GM13977 (cell line): Measurements from ENCODE around the gene PANX2.

Source experiments
- DNase-seq: peaks from one replicate; pipeline ENCODE4 v3.0.0; 2012; ENCODE audit warnings: low spot score
- in situ Hi-C: fragments of 300-500 bp; cut with MboI; formaldehyde crosslinking; loops from one replicate; pipeline ENCODE4 v1.12.0; 2022; ENCODE audit warnings: low sequenced_read_pairs, low pct_unique_long_range_greater_than_20kb, mixed read lengths, inconsistent platforms; ENCODE audit not compliant: unreplicated experiment
- TF ChIP-seq, protein P1 (sequence below): IDR thresholded peaks from 2 replicates; pipeline ENCODE4 v1.5.1; 2012; ENCODE audit warnings: mild to moderate bottlenecking, control low read depth; ENCODE audit not compliant: insufficient read depth; ENCODE audit errors: extremely low read depth, missing control alignments

PANX2 gene

DNA sequence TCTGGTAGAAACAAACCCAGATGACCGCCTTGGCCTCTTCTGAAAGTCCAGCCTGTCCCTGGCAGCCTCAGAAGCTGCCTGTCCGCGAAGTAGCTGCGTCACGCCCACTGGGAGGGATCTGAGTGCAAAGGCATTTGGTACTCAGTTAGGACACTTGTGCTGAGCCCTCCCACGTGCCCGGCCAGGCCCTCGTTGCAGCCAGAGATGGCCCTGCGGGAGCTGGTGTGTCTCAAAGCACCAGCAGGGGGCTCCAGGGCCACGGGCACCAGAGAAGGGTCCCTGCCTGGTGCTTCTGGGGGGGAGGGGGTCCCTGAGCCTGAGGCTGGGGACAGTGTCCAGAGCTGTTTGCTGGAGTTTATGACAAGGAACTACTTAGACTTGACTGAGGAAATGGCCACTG is 36.1 kb downstream of the PANX2 start:
- TF ChIP-seq, protein P1, sequence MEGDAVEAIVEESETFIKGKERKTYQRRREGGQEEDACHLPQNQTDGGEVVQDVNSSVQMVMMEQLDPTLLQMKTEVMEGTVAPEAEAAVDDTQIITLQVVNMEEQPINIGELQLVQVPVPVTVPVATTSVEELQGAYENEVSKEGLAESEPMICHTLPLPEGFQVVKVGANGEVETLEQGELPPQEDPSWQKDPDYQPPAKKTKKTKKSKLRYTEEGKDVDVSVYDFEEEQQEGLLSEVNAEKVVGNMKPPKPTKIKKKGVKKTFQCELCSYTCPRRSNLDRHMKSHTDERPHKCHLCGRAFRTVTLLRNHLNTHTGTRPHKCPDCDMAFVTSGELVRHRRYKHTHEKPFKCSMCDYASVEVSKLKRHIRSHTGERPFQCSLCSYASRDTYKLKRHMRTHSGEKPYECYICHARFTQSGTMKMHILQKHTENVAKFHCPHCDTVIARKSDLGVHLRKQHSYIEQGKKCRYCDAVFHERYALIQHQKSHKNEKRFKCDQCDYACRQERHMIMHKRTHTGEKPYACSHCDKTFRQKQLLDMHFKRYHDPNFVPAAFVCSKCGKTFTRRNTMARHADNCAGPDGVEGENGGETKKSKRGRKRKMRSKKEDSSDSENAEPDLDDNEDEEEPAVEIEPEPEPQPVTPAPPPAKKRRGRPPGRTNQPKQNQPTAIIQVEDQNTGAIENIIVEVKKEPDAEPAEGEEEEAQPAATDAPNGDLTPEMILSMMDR = peak; percentile 45
- no peak for DNase-seq
- in situ Hi-C loops = loop anchor here (10.0 kb wide), 1 partner anchor 62 kb away; no protein-coding TSS in a partner anchor

DNA sequence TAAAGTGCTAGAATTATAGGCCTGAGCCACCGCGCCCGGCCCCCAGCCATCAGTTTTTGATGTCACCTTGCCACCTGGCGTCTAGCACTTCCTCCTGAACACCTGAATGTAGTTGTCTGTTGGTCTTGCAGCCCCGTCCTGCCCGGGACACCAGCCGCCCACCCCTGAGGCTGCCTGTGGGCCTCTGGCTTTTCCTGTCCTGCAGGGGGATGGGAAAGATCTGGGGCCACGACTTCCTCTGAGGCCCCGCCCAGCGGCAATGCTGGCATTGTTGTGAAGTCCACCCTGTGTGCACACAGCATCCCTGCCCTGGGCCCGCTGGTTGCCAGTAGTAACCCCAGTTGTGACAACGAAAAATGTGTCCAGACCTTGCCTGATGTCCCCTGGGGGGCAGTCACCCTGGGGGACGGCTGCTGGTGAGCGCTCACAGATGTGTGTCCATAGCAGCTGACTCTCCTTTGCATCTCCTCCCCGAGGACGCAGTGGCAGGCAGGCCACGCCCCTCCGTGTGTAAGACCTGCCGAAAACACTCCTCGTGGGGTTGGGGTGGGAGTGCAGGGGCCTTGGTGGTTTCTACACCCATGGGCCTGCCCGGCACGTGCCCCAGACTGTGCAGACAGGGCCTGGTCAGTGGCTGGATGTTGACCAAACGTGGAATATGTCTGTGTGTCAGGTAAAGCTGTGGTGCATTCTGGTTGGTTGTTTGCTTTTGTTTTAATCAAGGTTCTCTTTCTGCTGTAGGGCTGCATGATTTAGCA is 37.0 kb downstream of the PANX2 start:
- TF ChIP-seq, protein P1 = no peak
- DNase-seq = no peak
- in situ Hi-C loops = loop anchor here (10.0 kb wide), 1 partner anchor 63 kb away; no protein-coding TSS in a partner anchor

DNA sequence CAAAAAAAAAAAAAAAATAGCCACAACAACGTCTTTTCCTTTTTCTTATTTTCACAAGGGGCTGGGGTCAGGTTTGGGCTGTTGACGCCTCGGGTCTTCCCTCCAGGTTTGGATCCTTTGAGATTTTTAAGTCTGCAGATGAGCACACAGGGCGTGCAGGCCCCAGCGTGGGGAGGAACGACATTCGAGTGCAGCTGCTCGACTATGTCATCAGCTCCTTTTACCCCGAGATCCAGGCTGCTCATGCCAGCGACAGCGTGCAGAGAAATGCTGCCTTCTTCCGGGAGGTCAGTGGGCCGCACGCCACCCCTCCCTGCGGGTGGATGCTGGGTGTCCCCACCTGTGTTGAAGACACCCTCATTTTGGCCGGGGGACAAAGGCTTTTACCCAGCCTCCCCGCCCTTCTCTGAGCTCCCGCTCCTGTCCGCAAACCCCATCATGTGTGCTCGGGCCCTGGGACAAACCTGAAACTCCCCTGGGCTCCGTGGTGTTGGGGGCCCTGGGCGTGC is 38.0 kb downstream of the PANX2 start:
- no peak for DNase-seq
- in situ Hi-C loops = loop anchor here (10.0 kb wide), 1 partner anchor 64 kb away; no protein-coding TSS in a partner anchor
- TF ChIP-seq, protein P1 = no peak

DNA sequence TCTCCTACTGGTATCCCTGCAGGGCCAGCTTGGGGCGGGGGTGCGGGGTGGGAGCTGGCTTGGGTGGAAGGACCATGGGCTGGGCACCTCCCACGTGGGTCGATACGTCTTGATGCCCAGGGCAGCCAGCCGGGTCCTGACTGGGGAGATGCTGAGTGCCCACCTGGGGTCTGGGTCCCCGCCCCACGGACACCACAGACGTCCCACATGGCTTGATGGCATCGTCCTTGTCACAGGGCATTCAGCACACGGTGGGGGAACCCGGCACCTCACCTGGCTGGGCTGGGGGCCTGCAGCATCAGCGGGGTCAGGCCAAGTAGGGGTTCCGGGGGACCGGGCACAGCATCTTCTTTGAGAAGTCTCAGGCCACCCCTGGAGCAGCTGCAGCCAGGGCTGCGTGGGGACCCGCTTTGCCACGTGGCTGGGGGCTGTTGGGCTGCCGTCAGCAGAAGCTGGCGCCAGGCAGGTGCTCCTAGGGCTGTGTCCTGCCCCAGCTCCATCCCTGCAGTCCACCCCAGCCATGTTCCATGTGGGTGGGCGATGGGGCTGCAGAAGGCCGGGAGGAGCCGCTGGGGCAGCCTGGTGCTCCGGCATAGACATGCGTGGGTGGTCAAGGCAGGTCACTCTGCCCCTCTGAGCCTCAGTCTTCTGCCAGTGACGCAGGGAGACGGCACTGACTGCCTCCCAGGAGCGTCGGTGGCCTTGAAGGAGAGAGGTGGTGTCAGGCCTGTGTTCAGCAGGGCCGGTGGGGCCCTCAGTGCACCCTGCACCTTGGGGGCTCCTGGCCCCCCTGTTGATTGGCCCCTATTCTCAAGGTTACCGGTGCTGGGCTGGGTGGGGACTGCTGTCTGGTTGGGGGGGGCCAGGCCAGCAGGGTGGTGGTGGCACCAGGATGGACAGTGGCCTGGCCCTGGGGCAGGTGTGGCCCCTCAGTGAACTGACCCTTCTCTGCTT is 38.7 kb downstream of the PANX2 start:
- DNase-seq = peak; percentile 43
- in situ Hi-C loops = loop anchor here (10.0 kb wide), 1 partner anchor 64 kb away; no protein-coding TSS in a partner anchor

DNA sequence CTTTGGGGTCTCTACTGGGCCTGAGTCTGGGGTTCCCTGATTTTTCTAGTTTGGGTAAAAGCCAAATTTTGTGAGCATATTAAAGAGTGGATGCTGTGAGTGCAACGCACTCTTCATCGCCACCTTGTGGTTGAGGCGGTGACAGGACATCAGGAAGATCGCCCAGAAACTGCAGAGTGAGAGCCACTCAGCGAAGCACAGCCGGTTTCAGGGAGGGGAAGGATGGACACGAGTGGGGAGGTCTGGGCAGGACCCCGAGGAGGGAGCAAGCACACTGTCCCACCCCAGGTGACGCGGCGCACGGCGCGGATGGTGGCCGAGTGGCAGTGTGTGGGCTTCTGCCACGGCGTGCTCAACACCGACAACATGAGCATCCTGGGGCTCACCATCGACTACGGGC is 39.4 kb downstream of the PANX2 start:
- in situ Hi-C loops = loop anchor here (10.0 kb wide), 1 partner anchor 65 kb away; no protein-coding TSS in a partner anchor
- DNase-seq = peak; percentile 92
- TF ChIP-seq, protein P1 = peak; percentile 88

More for the DNA sequence above, 38.7 kb downstream of the PANX2 start:
- TF ChIP-seq, protein P1 = no peak

DNA sequence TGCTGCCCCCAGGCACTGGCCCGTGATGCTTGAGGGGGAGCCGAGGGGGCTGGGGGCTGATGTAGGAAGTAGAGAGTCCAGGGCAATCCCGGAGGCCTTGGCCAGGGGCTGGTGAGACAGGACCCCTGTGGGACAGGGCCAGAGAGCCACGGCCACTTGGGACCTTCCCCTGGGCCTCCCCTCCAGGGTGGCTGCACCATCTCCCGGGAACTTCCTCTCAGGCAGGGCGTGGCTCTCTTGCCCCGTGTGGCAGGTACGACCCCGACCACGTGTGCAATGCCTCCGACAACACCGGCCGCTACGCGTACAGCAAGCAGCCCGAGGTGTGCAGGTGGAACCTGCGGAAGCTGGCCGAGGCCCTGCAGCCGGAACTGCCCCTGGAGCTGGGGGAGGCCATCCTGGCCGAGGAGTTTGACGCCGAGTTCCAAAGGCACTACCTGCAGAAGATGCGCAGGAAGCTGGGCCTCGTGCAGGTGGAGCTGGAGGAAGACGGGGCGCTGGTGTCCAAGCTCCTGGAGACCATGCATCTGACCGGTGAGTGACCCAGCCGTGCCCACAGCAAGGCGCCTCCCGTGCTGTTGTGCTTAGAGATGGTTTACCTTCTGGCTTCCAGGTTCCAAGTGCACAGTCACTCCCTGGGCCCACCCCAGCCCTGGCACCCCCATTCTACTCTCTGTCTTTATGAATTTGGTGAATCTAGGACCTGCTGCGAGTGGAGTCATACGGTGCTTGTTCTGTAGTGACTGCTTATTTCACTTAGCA is 40.0 kb downstream of the PANX2 start:
- DNase-seq = no peak
- TF ChIP-seq, protein P1 = no peak
- in situ Hi-C loops = no loop called here
